GM21390 (cell line): ENCODE results near the gene PRELID1.
"Not testable (repeated sequence)": the region's sequence is repeated elsewhere in the genome, so short reads cannot be mapped to it uniquely, and the experiment has no call there.

Source experiments
- ATAC-seq: cut with Tn5 transposase; IDR thresholded peaks from one replicate; pipeline ENCODE4 v1.9.1; 2021; ENCODE audit not compliant: unreplicated experiment

Gene PRELID1, protein sequence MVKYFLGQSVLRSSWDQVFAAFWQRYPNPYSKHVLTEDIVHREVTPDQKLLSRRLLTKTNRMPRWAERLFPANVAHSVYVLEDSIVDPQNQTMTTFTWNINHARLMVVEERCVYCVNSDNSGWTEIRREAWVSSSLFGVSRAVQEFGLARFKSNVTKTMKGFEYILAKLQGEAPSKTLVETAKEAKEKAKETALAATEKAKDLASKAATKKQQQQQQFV

DNA sequence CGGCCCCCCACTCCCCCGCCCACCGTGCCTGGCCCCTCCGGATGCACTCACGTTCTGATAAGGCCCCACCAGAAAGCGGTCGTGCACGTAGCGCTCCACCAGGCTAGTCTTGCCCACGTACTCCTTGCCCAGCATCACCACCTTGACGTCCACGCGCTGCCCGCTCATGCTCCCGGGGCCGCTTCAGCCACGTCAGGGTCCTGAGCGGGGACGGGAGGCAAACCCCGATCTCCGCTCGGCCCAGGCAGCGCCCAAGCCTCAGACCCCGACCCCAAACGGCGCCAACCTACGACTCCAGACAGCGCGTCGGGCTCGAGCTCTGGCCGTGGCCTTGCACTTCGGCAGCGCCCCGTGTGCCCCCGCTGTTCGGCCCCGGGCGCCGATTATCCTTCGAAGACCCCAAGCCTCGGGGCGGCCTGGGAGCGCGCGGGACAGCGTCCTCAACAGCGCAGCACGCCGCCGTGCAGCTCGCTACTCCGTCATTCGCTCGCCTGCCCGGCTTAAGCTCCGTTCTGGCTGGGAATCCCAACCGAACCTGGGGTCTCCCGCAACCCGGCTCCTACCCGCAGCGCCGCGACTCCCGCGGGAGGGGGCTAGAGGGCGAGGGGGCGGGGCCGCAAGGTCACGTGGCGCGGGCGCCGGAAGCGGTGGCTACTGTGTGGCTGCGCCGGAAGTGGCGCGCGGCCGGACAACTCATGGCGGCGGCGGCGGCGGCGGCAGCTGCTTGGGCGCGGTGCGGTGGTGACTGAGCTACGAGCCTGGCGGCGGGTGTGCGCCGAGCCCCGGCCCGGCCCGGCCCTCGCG is at the start of gene PRELID1, which contains the start of gene RAB24:
PRELID1 (plus strand) TSS at position 679 of the 804 bp plus-strand sequence. CDS start 187 bp downstream, outside the sequence.
RAB24 (minus strand) TSS at position 599 of the 804 bp plus-strand sequence; CDS start at position 168, 431 bp downstream.
- ATAC-seq: peak; percentile 53

DNA sequence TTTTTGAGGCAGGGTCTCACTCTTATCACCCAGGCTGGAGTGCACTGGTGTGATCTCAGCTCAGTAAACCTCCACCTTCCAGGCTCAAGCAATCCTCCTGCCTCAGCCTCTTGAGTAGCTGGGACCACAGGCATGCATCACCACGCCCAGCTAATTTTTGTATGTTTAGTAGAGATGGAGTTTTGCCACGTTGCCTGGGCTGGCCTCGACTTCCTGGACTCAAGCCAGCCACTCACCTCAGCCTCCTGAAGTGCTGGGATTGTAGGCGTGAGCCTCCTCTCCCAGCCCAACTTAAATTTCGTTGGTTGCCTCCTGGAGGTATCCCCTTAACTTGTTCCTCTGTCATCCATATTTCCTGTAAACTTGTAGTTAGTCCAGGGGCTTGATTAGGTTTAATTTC is 47.3 kb upstream of the PRELID1 start:
- no peak for ATAC-seq

DNA sequence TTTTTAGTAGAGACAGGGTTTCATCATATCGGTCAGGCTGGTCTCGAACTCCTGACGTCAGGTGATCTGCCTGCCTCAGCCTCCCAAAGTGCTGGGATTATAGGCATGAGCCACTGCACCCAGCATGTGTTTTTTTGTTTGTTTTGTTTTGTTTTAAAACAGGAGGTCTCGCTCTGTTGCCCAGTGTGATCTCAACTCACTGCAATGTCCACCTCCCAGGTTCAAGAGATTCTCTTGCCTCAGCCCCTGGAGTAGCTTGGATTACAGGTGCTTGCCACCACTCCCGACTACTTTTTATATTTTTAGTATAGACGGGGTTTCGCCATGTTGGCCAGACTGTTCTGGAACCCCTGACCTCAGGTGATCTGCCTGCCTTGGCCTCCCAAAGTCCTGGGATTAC is 44.9 kb upstream of the PRELID1 start:
- ATAC-seq: not testable (repeated sequence)

DNA sequence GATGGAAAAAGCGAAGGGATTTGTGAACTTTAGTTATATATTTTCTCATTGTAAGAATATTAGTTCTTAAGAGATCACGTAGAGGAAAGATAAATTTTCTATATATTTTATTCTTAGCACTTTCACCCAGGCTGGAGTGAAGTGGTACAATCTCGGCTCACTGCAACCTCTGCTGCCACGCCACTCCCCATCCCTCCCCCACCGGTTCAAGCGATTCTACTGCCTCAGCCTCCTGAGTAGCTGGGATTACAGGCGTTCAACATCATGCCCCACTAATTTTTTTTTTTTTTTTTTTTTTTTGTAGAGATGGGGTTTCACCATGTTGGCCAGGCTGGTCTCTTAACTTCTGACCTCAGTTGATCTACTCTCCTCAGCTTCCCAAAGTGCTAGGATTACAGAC is 42.6 kb upstream of the PRELID1 start:
- ATAC-seq: no peak

DNA sequence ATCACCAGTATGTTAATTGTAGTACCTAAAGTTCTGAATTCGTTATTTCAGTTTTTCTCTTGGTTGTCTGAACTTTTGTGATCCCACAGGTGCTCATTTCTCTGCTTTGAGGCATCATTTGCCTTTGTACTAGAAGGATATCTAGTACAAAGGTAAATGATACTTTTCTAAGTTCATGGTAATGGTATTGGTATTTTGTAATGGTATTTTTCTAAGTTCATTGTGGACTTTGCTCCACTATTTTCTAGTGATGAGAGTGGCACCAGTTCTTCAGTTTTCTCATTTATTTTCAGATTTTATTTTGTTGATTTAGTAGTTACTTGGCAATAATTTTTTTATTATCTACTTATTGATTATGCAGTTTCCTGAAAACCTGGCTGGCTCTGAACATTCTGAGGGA is 42.1 kb upstream of the PRELID1 start:
- ATAC-seq: no peak

DNA sequence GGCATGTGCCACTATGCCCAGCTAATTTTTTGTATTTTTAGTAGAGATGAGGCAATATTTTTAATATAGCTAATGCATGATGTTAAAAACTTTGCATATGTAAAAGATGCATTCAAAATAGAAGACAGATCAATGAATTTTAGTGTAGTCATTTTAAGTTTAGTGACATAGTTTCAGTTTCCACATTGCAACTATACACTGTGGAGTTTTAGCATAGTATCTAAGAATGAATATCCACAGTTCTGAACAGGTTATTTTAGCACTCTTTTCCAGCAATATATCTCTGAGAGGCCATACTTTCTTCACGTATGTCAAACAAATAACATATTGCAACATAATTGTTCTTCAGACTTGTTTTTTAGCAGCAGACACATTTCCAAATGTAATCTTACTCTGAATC is 39.4 kb upstream of the PRELID1 start:
- no peak for ATAC-seq

DNA sequence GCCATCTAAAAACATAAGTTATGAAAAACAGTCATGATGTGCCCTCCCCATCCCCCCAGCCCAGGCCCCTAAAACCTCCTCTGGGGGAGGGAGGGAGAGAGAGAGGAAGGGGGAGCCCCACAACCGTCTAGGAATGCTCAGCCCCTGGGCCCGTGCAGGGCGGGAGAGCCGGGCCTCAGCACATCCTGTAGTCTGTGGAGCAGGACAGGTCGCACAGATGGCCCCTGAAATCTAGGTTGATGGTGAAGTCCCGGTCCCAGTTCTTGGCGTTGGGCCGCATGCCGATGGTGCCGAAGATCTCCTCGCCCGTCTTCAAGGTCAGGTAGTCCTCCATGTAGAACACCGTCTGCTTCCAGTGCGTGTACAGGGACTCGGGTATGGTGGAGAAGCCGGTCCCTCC is 38.2 kb upstream of the PRELID1 start:
- ATAC-seq: no peak

DNA sequence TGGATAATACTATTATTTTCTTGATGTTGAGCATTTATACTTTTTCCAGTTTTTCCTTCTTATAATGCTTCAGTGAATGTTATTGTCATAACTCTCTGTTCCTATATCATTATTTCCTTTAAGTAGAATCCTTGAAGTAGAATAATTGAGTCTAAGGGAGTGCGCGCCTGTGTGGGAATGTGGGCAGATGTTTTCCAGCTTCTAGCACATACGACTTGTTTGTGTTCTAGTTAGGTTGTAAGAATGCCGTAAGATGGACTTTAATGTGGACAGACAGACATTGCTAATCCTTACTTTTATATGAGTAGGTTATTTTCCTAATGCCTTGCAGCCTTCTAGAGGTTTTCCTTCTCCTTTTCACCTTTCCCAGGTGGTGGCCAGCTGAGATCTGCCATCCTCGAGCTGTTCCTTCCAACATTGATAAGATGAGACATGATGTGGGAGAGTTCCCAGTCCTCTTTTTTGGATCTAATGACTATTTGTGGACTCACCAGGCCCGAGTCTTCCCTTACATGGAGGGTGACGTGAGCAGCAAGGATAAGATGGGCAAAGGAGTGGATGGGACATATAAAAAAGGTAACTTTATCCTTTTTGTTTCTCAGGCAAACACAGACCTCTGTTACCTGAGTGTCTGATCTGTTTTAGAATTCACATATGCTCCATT is 34.2 kb upstream of the PRELID1 start:
- ATAC-seq: no peak

DNA sequence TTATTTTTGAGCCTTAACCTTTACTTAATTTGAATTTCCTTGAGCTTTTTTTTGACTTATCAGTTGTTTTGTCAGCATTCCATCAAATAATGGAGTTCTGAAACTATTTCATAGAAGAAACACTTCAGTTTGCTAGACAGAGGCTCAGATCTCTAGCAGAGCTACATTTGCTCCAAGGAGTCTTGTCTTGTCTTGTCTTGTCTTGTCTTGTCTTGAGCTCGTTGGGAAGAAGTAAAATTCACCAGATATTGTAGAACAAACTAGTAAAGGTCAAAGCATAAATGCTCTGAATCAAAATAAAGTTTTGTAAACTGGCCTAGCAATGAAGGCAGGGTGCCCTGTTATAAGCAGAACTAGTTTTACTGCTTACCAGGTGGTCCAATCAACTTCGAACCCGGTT is 33.6 kb upstream of the PRELID1 start:
- ATAC-seq: no peak

DNA sequence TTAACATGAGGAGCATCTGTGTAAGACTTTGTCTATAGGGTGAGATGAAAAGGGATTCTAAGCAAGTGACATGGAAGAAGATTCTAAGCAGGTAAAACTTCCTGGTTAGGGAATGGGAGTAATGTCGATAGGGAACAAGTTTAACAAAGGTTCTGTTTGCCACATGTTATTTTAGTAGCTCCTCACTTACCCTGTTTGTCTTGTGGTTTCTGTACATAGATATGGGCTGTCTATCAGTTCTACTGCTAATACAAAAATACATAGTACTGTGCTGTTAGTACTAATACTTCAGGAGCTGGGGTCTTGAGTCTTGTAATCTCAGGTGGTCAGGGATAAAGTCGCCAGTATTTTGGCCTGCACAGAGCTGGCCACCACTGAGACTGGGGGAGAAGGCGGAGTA is 32.9 kb upstream of the PRELID1 start:
- ATAC-seq: no peak

DNA sequence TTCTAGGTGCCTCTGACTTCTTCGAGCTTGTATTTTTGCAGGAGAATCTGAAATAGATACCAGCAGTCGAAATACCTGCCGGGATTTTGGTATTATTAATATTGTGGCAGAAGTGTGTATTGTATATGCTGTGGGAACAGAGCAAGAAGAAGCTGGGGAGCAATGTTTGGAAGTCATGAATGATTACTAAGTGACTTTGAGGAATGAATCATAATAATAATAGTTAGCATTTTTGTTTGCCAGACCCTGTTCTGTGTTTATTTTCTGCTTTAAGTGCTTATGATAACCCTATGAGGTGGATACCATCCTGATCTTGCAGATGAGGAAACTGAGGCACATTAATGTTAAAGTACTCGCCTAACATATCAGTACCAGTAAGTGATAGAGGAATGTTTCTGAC is 32.5 kb upstream of the PRELID1 start:
- no peak for ATAC-seq

DNA sequence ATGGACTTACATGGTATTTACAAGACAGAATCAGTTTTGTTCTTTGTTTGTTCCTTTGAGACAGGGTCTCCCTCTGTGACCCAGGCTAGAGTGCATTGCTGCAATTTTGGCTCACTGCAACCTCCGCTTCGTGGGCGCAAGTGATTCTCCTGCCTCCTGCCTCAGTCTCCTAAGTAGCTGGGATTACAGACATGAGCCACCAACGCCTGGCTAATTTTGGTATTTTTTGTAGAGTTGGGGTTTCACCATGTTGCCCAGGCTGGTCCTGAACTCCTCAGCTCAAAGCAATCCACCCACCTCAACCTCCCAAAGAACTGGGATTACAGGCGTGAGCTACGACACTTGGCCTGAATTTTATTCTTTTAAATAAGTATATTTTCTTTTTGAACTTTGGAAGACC is 27.7 kb upstream of the PRELID1 start:
- ATAC-seq: no peak

DNA sequence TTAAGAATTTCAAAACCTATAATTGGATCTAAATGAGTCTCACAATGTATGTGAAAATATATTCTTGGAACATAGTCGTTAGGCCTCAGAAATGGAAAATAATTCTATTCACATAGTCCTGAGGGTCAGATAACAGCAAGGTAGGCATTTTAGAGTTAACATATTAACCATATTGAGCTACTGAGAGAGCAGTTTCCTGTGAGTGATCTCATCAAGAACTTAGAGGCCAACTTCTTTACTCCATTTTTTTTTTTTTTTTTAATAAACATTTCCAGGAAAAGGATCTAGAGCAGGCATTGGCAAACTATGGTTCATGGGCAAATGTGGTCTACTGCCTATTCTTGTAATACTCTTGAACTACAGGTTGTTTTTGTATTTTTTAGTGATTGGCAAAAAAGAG is 26.7 kb upstream of the PRELID1 start:
- no peak for ATAC-seq

DNA sequence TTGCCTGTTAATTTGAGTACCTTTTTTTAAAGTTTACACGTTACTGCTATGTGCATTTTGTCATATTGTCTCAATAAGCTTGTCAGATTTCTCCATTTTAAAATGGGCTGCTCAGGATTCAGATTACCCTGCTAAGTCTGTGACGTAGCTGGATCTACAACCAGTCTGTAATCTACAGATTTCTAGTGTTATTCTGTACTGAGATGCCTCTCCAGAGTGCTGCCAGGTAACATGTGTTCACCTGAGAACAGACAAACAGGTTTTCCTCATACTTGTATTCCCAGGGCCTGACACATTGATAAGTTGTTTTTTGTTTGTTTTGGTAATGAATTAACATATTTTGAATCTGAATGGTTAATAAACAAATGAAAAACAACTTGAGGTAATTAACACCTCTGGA is 15.4 kb upstream of the PRELID1 start:
- no peak for ATAC-seq

DNA sequence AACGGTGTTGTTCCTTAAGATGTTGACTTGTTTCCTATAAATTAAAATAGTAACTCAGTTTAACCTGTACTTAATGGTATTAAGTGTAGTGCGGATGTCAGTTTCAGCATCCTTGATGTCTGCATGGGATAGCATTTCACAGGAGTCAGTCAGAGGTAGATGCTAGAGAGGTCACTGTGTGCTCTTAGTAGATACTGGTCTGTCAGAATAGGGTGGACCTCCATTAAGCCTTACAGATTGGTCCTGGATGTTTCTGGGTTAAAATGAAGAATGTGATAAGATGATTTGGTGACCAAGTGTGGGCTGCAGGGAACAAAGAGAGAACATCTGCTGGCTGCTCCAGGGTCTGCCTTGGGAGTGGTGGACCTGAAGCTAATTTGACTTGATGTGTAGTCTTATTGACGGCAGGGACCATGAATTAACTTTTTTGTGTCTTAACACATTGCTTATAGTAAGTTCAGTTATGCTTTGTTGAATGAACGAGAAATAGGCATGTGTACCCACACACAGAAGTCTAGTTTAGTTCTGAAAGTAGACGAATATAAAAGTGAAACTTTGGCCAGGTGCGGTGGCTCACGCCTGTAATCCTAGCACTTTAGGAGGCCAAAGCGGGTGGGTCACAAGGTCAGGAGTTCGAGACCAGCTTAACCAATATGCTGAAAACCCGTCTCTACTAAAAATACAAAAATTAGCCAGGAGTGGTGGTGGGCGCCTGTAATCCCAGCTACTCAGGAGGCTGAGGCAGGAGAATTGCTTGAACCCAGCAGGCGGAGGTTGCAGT is 12.6 kb upstream of the PRELID1 start:
- peak; percentile 74 for ATAC-seq

DNA sequence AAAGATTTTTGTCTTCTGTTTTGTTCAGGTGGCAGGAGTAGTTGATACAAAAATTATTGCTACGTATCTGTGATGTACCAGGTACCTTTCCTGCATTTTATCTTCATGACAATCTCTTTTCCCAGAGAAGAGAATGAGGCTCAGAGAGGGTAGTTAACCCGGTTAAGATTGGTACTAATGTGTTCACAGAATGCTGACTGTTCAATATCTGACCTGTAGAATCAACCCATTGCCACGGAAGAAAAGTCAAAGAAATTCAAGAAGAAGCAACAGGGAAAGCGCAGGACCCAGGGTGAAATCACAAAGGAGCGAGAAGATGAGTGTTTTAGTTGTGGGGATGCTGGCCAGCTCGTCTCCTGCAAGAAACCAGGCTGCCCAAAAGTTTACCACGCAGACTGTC is 11.9 kb upstream of the PRELID1 start:
- ATAC-seq: no peak

DNA sequence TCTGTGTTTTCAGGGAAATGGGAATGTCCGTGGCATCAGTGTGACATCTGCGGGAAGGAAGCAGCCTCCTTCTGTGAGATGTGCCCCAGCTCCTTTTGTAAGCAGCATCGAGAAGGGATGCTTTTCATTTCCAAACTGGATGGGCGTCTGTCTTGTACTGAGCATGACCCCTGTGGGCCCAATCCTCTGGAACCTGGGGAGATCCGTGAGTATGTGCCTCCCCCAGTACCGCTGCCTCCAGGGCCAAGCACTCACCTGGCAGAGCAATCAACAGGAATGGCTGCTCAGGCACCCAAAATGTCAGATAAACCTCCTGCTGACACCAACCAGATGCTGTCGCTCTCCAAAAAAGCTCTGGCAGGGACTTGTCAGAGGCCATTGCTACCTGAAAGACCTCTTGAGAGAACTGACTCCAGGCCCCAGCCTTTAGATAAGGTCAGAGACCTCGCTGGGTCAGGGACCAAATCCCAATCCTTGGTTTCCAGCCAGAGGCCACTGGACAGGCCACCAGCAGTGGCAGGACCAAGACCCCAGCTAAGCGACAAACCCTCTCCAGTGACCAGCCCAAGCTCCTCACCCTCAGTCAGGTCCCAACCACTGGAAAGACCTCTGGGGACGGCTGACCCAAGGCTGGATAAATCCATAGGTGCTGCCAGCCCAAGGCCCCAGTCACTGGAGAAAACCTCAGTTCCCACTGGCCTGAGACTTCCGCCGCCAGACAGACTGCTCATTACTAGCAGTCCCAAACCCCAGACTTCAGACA is 9.6 kb upstream of the PRELID1 start:
- no peak for ATAC-seq

DNA sequence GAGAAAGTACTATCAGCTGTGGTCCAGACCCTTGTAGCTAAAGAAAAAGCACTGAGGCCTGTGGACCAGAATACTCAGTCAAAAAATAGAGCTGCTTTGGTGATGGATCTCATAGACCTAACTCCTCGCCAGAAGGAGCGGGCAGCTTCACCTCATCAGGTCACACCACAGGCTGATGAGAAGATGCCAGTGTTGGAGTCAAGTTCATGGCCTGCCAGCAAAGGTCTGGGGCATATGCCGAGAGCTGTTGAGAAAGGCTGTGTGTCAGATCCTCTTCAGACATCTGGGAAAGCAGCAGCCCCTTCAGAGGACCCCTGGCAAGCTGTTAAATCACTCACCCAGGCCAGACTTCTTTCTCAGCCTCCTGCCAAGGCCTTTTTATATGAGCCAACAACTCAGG is 9.0 kb upstream of the PRELID1 start:
- no peak for ATAC-seq

DNA sequence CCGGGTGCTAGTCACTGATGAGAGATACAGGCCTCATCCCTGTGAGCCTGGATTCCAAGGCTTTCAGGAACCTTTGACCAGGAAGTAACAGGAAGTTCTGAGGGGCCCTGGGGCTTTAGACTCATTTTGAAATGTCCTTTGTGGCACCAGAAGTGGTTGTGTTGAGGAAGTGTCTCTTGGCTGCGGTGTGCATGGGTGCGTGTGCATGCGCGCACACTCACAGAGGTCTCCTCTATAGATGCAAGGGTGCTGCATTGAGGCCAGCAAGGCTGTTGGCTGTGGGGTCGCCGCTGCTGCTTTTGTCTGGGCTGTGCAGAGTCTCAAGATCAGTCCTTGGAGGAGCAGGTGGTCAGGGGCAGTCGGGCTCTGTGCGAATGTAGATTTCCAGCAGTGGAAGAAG is 7.7 kb upstream of the PRELID1 start:
- no peak for ATAC-seq

DNA sequence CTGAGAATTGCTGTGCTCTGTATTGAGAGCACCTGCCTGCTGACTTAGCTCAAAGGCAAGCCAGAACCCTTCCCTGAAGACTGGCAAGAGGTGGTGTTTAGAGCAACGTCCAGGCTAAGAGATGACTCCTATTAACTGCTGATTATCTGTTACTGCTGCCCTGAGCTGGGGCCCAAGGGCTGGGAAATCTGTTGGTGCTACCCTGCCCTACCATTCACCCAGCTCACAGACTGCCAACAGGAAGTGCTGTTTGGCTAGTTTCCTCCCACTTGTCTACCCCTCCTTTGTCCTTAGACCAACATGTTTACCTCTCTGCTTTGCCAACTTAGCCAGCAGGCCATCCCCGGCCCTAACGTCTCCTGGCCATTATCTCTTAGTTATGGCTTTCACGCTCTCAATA is 7.0 kb upstream of the PRELID1 start:
- no peak for ATAC-seq

DNA sequence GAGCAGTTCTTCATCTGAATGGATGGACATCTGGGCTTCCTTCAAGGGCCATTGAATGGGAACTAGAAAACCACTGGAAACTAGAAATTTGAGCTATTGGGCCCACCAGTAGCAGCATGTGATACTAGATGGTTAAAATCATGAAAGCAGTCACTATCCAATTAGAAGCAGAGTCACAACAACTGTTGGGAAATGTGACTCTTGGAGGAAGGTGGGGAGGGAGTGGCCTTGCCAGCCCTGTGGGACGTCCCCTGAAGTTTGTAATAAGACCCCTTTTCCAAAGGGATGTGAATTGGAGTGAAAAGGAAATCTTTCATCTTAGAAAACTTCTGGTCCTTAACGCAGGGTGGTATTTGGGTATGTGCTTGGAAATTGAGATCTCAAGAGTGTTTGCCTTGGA is 5.7 kb upstream of the PRELID1 start:
- no peak for ATAC-seq
